Measurements from ENCODE around the gene TBC1D4. TPM values are rescaled to one million over a fixed set of nuclear protein-coding genes. Genes with fewer than 3 reads are reported as not detected.

TBC1D4 gene
- total and polyA plus RNA-seq, 2 donors (not counting 1 experiment from before 2014, with no cell fraction given): 10.3 to 15.4 TPM

DNA sequence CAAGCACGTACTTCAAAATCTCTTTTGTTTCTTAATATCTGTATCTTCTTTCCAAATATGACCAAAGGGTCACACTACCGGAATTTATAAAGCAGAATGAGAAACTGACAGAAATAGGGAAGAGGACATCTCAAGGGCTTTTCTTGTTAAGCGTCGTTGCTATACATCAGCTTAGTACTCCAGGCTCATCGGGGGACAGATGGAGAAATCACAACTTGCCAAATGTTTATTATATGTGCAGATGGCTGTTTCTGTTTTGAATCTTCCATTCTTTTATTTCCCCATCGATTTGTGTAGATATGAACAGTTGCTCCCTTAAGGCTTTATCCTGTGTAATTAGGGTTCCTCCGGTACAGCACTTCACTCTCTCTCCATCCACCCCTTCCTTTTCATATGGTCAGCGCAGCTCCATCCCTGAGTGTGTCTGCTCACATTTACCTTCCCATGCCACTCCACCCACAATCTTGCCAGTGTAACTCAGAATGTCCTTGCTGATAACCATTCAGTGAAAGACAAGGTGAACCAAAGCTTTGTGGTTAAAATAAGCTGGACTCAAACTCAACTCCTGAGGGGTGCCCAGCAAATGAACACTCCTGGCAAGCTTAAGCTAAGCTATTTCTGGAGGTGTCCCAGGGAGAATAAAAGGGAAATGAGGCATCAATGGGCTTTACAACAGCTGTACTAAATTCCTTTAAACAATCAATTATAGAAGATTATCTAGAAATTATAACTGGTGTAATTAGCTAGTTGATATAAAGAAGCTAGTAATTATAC lies 51.3 kb downstream of the TBC1D4 start:
- Histone ChIP-seq H3K9me3 (ENCODE audit: control insufficient read depth, insufficient read depth, low read depth, low read length) (no peaks in the 10 kb centered on the region), H3K36me3 (ENCODE audit: control insufficient read depth, insufficient read depth, low read length) (no peaks in the 10 kb centered on the region), H3K27ac (ENCODE audit: insufficient read depth, low read length) (no peak overlapping the region), H3K4me2 (ENCODE audit: extremely low read depth, insufficient read depth, low read length) (no peak overlapping the region), H4K20me1 (ENCODE audit: control insufficient read depth, extremely low read depth, insufficient read depth, low read length) (no peaks in the 10 kb centered on the region), H3K79me2 (ENCODE audit: control insufficient read depth, insufficient read depth, low read length) (no peaks in the 10 kb centered on the region), H2AFZ (ENCODE audit: low read length) (no peak overlapping the region), H3K4me3 (replicated peaks in 1 of 4; ENCODE audit: control extremely low read depth in 1 of 4, insufficient read depth in 1 of 4, low read depth in 3 of 4, low read length in 4 of 4) (no peak overlapping the region), H3K9ac (ENCODE audit: insufficient read depth, low read length) (no peak overlapping the region), H3K4me1 (ENCODE audit: control insufficient read depth, extremely low read depth, insufficient read depth, low read length) (peaks cover 2% of the 10 kb centered on the region), H3K27me3 (ENCODE audit: control insufficient read depth, insufficient read depth, low read length) (no peaks in the 10 kb centered on the region)
- no peak for TF ChIP-seq EZH2 (IDR thresholded peaks at IDR 0.05; ENCODE audit: low read length, missing control alignments)
- TF ChIP-seq, protein P1, sequence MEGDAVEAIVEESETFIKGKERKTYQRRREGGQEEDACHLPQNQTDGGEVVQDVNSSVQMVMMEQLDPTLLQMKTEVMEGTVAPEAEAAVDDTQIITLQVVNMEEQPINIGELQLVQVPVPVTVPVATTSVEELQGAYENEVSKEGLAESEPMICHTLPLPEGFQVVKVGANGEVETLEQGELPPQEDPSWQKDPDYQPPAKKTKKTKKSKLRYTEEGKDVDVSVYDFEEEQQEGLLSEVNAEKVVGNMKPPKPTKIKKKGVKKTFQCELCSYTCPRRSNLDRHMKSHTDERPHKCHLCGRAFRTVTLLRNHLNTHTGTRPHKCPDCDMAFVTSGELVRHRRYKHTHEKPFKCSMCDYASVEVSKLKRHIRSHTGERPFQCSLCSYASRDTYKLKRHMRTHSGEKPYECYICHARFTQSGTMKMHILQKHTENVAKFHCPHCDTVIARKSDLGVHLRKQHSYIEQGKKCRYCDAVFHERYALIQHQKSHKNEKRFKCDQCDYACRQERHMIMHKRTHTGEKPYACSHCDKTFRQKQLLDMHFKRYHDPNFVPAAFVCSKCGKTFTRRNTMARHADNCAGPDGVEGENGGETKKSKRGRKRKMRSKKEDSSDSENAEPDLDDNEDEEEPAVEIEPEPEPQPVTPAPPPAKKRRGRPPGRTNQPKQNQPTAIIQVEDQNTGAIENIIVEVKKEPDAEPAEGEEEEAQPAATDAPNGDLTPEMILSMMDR (conservative IDR thresholded peaks at IDR 0.05 in 1 of 2, IDR thresholded peaks at IDR 0.05 in 1 of 2; ENCODE audit: low read depth in 1 of 2, low read length in 2 of 2): no peak
- DNase-seq (ENCODE audit: low read depth in 2 of 2): no peak

DNA sequence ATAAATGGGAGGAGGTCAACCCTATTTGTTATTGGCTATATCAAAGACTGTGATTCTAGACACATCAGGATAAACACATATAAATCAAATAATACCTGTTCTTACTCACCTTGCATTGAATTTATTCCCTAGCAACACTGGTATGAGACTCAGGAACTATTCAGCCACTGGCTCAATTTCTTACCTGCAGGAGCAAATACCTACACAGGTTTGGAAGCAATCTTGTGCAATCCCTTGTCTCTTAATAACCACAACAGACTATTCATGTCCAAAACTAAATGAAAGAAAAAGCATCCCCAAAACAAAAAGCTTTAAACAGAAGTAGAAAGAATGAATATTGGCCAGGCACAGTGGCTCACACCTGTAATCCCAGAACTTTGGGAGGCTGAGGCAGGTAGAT lies 55.5 kb downstream of the TBC1D4 start:
- Histone ChIP-seq H2AFZ (ENCODE audit: low read length) (no peak overlapping the region), H3K9me3 (ENCODE audit: control insufficient read depth, insufficient read depth, low read depth, low read length) (no peaks in the 10 kb centered on the region), H3K4me3 (replicated peaks in 1 of 4; ENCODE audit: control extremely low read depth in 1 of 4, insufficient read depth in 1 of 4, low read depth in 3 of 4, low read length in 4 of 4) (no peak overlapping the region), H3K4me2 (ENCODE audit: extremely low read depth, insufficient read depth, low read length) (no peak overlapping the region), H3K9ac (ENCODE audit: insufficient read depth, low read length) (no peak overlapping the region), H4K20me1 (ENCODE audit: control insufficient read depth, extremely low read depth, insufficient read depth, low read length) (no peaks in the 10 kb centered on the region), H3K36me3 (ENCODE audit: control insufficient read depth, insufficient read depth, low read length) (no peaks in the 10 kb centered on the region), H3K4me1 (ENCODE audit: control insufficient read depth, extremely low read depth, insufficient read depth, low read length) (no peaks in the 10 kb centered on the region), H3K79me2 (ENCODE audit: control insufficient read depth, insufficient read depth, low read length) (no peaks in the 10 kb centered on the region), H3K27ac (ENCODE audit: insufficient read depth, low read length) (no peak overlapping the region), H3K27me3 (ENCODE audit: control insufficient read depth, insufficient read depth, low read length) (no peaks in the 10 kb centered on the region)
- DNase-seq (ENCODE audit: low read depth in 2 of 2): no peak
- TF ChIP-seq, protein P1 (conservative IDR thresholded peaks at IDR 0.05 in 1 of 2, IDR thresholded peaks at IDR 0.05 in 1 of 2; ENCODE audit: low read depth in 1 of 2, low read length in 2 of 2): no peak
- no peak for TF ChIP-seq EZH2 (IDR thresholded peaks at IDR 0.05; ENCODE audit: low read length, missing control alignments)

DNA sequence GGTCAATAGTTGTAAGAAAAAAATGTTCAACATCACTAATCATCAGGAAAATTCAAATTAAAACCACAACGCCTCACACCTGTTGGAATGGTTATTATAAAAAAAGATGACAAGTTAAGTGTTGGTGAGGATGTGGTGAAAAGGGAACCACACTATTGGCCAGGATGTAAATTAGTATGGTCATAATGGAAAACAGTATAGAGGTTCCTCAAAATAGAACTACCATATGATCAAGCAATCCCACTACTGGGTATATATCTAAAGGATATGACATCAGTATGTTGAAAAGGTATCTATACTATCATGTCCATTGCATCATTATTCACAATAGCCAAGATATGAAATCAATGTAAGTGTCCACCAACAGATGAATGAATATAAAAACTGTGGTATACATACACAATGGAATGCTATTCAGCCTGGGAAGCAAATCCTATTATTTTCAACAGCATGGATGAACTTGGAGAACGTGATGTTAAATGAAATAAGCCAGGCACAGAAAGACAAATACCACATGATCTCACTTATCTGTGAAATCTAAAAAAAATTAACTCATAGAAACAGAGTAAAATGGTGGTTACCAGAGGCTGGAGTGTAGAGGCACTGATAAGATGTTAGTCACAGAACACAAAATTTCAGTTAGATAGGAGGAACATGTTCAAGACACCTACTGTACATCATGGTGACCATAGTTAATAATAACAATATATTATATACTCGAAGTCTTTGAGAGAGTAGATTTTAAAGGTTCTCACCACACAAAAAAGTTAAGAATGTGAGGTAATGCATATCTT lies 56.6 kb downstream of the TBC1D4 start:
- no peak overlapping the region for H3K4me2 ChIP-seq (ENCODE audit: extremely low read depth, insufficient read depth, low read length)
- no peaks in the 10 kb centered on the region for H3K36me3 ChIP-seq (ENCODE audit: control insufficient read depth, insufficient read depth, low read length)
- H3K9me3 ChIP-seq (ENCODE audit: control insufficient read depth, insufficient read depth, low read depth, low read length): no peaks in the 10 kb centered on the region
- no peak for DNase-seq (ENCODE audit: low read depth in 2 of 2)
- TF ChIP-seq, protein P1 (conservative IDR thresholded peaks at IDR 0.05 in 1 of 2, IDR thresholded peaks at IDR 0.05 in 1 of 2; ENCODE audit: low read depth in 1 of 2, low read length in 2 of 2): no peak
- TF ChIP-seq EZH2 (IDR thresholded peaks at IDR 0.05; ENCODE audit: low read length, missing control alignments): no peak
- no peak overlapping the region for H3K27ac ChIP-seq (ENCODE audit: insufficient read depth, low read length)
- no peaks in the 10 kb centered on the region for H4K20me1 ChIP-seq (ENCODE audit: control insufficient read depth, extremely low read depth, insufficient read depth, low read length)
- H3K4me1 ChIP-seq (ENCODE audit: control insufficient read depth, extremely low read depth, insufficient read depth, low read length): no peaks in the 10 kb centered on the region
- H3K27me3 ChIP-seq (ENCODE audit: control insufficient read depth, insufficient read depth, low read length): no peaks in the 10 kb centered on the region
- no peaks in the 10 kb centered on the region for H3K79me2 ChIP-seq (ENCODE audit: control insufficient read depth, insufficient read depth, low read length)
- H3K9ac ChIP-seq (ENCODE audit: insufficient read depth, low read length): no peak overlapping the region
- no peak overlapping the region for H2AFZ ChIP-seq (ENCODE audit: low read length)
- no peak overlapping the region for H3K4me3 ChIP-seq (replicated peaks in 1 of 4; ENCODE audit: control extremely low read depth in 1 of 4, insufficient read depth in 1 of 4, low read depth in 3 of 4, low read length in 4 of 4)

Measured in fibroblast of lung (primary cell).